GM12891 (cell line): Measurements from ENCODE around the gene PLA2G2F.

Source experiments
- PAX5 ChIP-seq: IDR thresholded peaks from 2 replicates; pipeline ENCODE4 v1.6.1; 2011; ENCODE audit warnings: low read length, moderate library complexity, mild to moderate bottlenecking; ENCODE audit not compliant: insufficient read depth, severe bottlenecking
- POLR2A ChIP-seq: IDR thresholded peaks from 2 replicates; pipeline ENCODE4 v1.6.1; 2011; ENCODE audit warnings: low read depth, low read length, control low read depth
- POLR2AphosphoS5 ChIP-seq: IDR thresholded peaks from 2 replicates; pipeline ENCODE4 v1.6.1; 2011; ENCODE audit warnings: low read depth, low read length, control low read depth
- TAF1 ChIP-seq: IDR thresholded peaks from 2 replicates; pipeline ENCODE4 v1.6.1; 2011; ENCODE audit warnings: low read depth, low read length, control low read depth

GRCh38 chr1:20119347-20119746 is 19.8 kb upstream of the PLA2G2F start, which contains the start of gene PLA2G2D:
- TF ChIP-seq POLR2A, result no peak
- no peak for TF ChIP-seq TAF1
- no peak for TF ChIP-seq POLR2AphosphoS5
- TF ChIP-seq PAX5, result no peak
